Adrenal gland (tissue), 12 donors: ENCODE measurements around the gene NCKAP5. TPM values are rescaled to one million over a fixed set of nuclear protein-coding genes. Genes with fewer than 3 reads are reported as not detected.

ENCODE experiments used
- DNase-seq, 7 donors: peaks; one replicate each; pipeline ENCODE4 v3.0.0-alpha.2; 2019 to 2020
- H3K27ac ChIP-seq, 5 donors: fragments of 200-600 bp; sonication (generic) in 4 of 5; 1 replicate in 3 of 5; 2 replicates in 2 of 5; pipeline versions ENCODE4 v1.5.1 to v1.8.0; 2016 to 2020; ENCODE audit warnings: mild to moderate bottlenecking in 1 of 5
- H3K27me3 ChIP-seq: fragments of 200-600 bp; 2 replicates; pipeline ENCODE4 v1.8.0; 2021
- H3K36me3 ChIP-seq, 2 donors: fragments of 200-600 bp; replicated peaks in 1 of 2; 1 replicate in 1 of 2; 2 replicates in 1 of 2; pipeline versions ENCODE4 v1.5.1 to v1.8.0; 2018 to 2022
- H3K4me1 ChIP-seq, 2 donors: fragments of 200-600 bp; replicated peaks in 1 of 2; 1 replicate in 1 of 2; 2 replicates in 1 of 2; pipeline versions ENCODE4 v1.5.1 to v1.8.0; 2018 to 2021
- H3K4me3 ChIP-seq, 4 donors: fragments of 200-600 bp; sonication (generic) in 3 of 4; one replicate each; pipeline ENCODE4 v1.5.1; 2016 to 2018
- H3K9me3 ChIP-seq, 3 donors: fragments of 200-600 bp; sonication (generic) in 1 of 3; replicated peaks in 1 of 3; 1 replicate in 2 of 3; 2 replicates in 1 of 3; pipeline versions ENCODE4 v1.5.1 to v1.8.0; 2016 to 2021
- POLR2A ChIP-seq, 2 donors: fragments of 450-650 bp; IDR thresholded peaks; one replicate each; pipeline ENCODE4 v1.6.1; 2017; ENCODE audit warnings: antibody characterized with exemption in 2 of 2, mild to moderate bottlenecking in 2 of 2, moderate library complexity in 1 of 2
- WGBS, 4 donors: extraction: QIAGEN DNeasy Blood & Tissue Kit in 2 of 4; methylation state at CpG; one replicate each; pipeline versions ENCODE4 v1.1.5 to v1.1.7; 2013 to 2017; 5-methylcytosine and 5-hydroxymethylcytosine counted together
- intact Hi-C, 2 donors: fragments of 100-400 bp; cut with DNase I; formaldehyde crosslinking; loops; one replicate each; pipeline versions ENCODE4 v1.14.1 to v1.15.0; 2022 to 2023
- polyA plus RNA-seq, 3 donors: library from polyadenylated mRNA; stranded (reverse); fragments of 200-250 nt in 2 of 3; fragments of 350-450 nt in 1 of 3; fragmentation: Illumina TruSeq in 1 of 3; extraction: RNeasy Lipid Tissue Mini Kit (QIAGEN cat#74804) in 1 of 3; gene quantifications; one replicate each; pipeline ENCODE4 v1.2.3, GENCODE V29; 2013 to 2014
- total RNA-seq, 9 donors: library from RNA; depleted of rRNA in 4 of 9; stranded (reverse); fragments of >200 nt in 4 of 9; fragments of 120-200 nt in 1 of 9; fragmentation: NEBNext Ultra II Directional in 1 of 9; extraction: Animal tissue kit (Norgen Biotek cat#: 25700) in 1 of 9; gene quantifications; one replicate each; pipeline versions ENCODE4 v1.1.0 to v1.2.4, GENCODE V29; 2013 to 2023
- TF ChIP-seq, protein P1 (sequence below), 6 experiments: fragments of 450-650 bp in 4 of 6; fragments of 200-600 bp in 2 of 6; sonication (generic) in 1 of 6; IDR thresholded peaks; 1 replicate in 5 of 6; 2 replicates in 1 of 6; pipeline versions ENCODE4 v1.5.1 to v1.8.0; 2016 to 2021; ENCODE audit warnings: antibody characterized with exemption in 6 of 6, mild to moderate bottlenecking in 2 of 6, moderate library complexity in 1 of 6
- donor health status: healthy with polysubstance abuse.
- donor health status: Bipolar disorder and iron deficiency.
- donor health status: DM: yes; HTN: yes; CAD: no.
- donor health status: DM: no; HTN: no; CAD: no.
- donor health status: DM: no; HTN: no; CAD: no.
- donor health status: DM: yes; HTN: yes; CAD: no.

The NCKAP5 gene
- total and polyA plus RNA-seq, 12 donors: 0.06 to 3.1 (median 1.1) TPM

GRCh38 chr2:133389569-133389968, 178.7 kb downstream of the NCKAP5 start:
- WGBS, 4 donors: 74 to 88% (median 80%) methylated on average over 5 of the region's 5 CpGs
- no peak for DNase-seq
- H3K4me3 ChIP-seq: no peak overlapping the region
- H3K36me3 ChIP-seq: no peaks in the 10 kb centered on the region
- no peaks in the 10 kb centered on the region for H3K4me1 ChIP-seq
- H3K27me3 ChIP-seq: no peaks in the 10 kb centered on the region
- no peaks in the 10 kb centered on the region for H3K9me3 ChIP-seq
- TF ChIP-seq, protein P1, sequence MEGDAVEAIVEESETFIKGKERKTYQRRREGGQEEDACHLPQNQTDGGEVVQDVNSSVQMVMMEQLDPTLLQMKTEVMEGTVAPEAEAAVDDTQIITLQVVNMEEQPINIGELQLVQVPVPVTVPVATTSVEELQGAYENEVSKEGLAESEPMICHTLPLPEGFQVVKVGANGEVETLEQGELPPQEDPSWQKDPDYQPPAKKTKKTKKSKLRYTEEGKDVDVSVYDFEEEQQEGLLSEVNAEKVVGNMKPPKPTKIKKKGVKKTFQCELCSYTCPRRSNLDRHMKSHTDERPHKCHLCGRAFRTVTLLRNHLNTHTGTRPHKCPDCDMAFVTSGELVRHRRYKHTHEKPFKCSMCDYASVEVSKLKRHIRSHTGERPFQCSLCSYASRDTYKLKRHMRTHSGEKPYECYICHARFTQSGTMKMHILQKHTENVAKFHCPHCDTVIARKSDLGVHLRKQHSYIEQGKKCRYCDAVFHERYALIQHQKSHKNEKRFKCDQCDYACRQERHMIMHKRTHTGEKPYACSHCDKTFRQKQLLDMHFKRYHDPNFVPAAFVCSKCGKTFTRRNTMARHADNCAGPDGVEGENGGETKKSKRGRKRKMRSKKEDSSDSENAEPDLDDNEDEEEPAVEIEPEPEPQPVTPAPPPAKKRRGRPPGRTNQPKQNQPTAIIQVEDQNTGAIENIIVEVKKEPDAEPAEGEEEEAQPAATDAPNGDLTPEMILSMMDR (IDR thresholded peaks at IDR 0.05): no peak
- TF ChIP-seq POLR2A (IDR thresholded peaks at IDR 0.05): no peak
- intact Hi-C loops: no loop called here
- no peak overlapping the region for H3K27ac ChIP-seq

DNA sequence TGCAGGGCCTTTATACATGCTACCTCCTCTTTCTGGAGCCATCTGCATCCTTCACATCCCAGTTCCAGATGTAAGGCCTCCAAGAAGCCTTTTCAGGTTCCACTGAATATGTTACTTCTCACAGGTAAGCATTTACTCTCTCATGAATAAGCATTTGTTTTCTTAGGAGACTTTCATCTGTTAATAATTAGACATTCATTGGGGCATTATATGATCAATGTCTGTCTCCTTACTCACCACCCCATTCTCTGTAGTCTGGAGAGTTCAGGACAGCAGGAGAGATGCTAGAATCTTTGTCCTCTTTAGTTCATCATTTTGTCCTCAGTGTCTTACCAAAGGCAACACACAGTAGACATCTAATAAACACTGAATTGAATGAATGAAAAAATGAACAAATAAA, 185.7 kb downstream of the NCKAP5 start:
- intact Hi-C loops: no loop called here
- no peak overlapping the region for H3K27ac ChIP-seq
- no peaks in the 10 kb centered on the region for H3K27me3 ChIP-seq
- H3K36me3 ChIP-seq: no peaks in the 10 kb centered on the region
- H3K9me3 ChIP-seq: no peaks in the 10 kb centered on the region
- DNase-seq: no peak
- no peak overlapping the region for H3K4me3 ChIP-seq
- TF ChIP-seq, protein P1 (IDR thresholded peaks at IDR 0.05): no peak
- TF ChIP-seq POLR2A (IDR thresholded peaks at IDR 0.05): no peak
- H3K4me1 ChIP-seq: no peaks in the 10 kb centered on the region

GRCh38 chr2:133380991-133381390, 187.3 kb downstream of the NCKAP5 start:
- TF ChIP-seq, protein P1 (IDR thresholded peaks at IDR 0.05): no peak
- no peak for TF ChIP-seq POLR2A (IDR thresholded peaks at IDR 0.05)
- intact Hi-C loops: no loop called here
- Histone ChIP-seq H3K27ac (no peak overlapping the region), H3K36me3 (no peaks in the 10 kb centered on the region), H3K4me1 (no peaks in the 10 kb centered on the region), H3K4me3 (no peak overlapping the region), H3K9me3 (no peaks in the 10 kb centered on the region), H3K27me3 (no peaks in the 10 kb centered on the region)
- no peak for DNase-seq
- WGBS, 4 donors: 58 to 69% (median 62%) methylated on average over 3 of the region's 3 CpGs

- no peaks in the 10 kb centered on the region for H3K9me3 ChIP-seq
- no peak overlapping the region for H3K4me3 ChIP-seq
- intact Hi-C loops: no loop called here
- WGBS, 4 donors: 50 to 62% (median 56%) methylated on average over 7 of the region's 7 CpGs
- H3K27ac ChIP-seq: no peak overlapping the region
- TF ChIP-seq, protein P1 (IDR thresholded peaks at IDR 0.05): no peak
- TF ChIP-seq POLR2A (IDR thresholded peaks at IDR 0.05): no peak
- H3K27me3 ChIP-seq: no peaks in the 10 kb centered on the region
- H3K4me1 ChIP-seq: no peaks in the 10 kb centered on the region
- no peaks in the 10 kb centered on the region for H3K36me3 ChIP-seq
- no peak for DNase-seq
Observed at GRCh38 chr2:133378928-133379549, 189.2 kb downstream of the NCKAP5 start.
